Retinal pigment epithelial cell (primary cell): Measurements from ENCODE around the gene MVD.

Source experiments
- DNase-seq: peaks from one replicate; pipeline ENCODE4 v3.0.0-alpha.2; 2010; ENCODE audit warnings: low read depth
- H3K4me3 ChIP-seq: 2 replicates; pipeline ENCODE4 v1.5.1; 2011; ENCODE audit warnings: mild to moderate bottlenecking, low read length, control low read depth, moderate library complexity
- CTCF ChIP-seq: conservative IDR thresholded peaks from 2 replicates; pipeline ENCODE4 v1.5.1; 2011; ENCODE audit warnings: low read depth, low read length, control low read depth, inconsistent platforms

MVD gene

GRCh38 chr16:88631920-88632586, 30.8 kb downstream of the MVD start:
- no peak for DNase-seq
- no peak overlapping the region for H3K4me3 ChIP-seq
- no peak for TF ChIP-seq CTCF

- H3K4me3 ChIP-seq = no peak overlapping the region
- DNase-seq = no peak
- TF ChIP-seq CTCF = no peak
Measured at GRCh38 chr16:88631384-88631783, 31.5 kb downstream of the MVD start.

GRCh38 chr16:88630941-88631340, 31.9 kb downstream of the MVD start:
- no peak for DNase-seq
- no peak for TF ChIP-seq CTCF
- H3K4me3 ChIP-seq = no peak overlapping the region

GRCh38 chr16:88630433-88630832, 32.5 kb downstream of the MVD start:
- DNase-seq = no peak
- no peak for TF ChIP-seq CTCF
- H3K4me3 ChIP-seq = no peak overlapping the region

GRCh38 chr16:88629835-88630234, 33.1 kb downstream of the MVD start:
- no peak overlapping the region for H3K4me3 ChIP-seq
- DNase-seq = no peak
- TF ChIP-seq CTCF = no peak

GRCh38 chr16:88628512-88628974, 34.3 kb downstream of the MVD start:
- peak; percentile 55 for TF ChIP-seq CTCF
- H3K4me3 ChIP-seq = no peak overlapping the region
- DNase-seq = no peak
